GM18907 (cell line): ENCODE results near the gene TOLLIP.

Experiments used
- ATAC-seq: cut with Tn5 transposase; IDR thresholded peaks from one replicate; pipeline ENCODE4 v1.9.1; 2021; ENCODE audit warnings: mild to moderate bottlenecking, moderate library complexity; ENCODE audit not compliant: unreplicated experiment

The TOLLIP gene

GRCh38 chr11:1224491-1225385, 84.7 kb downstream of the TOLLIP start:
- no peak for ATAC-seq
